Endothelial cell of umbilical vein (primary cell): ENCODE results near the gene CALN1.

Experiments used
- EZH2 ChIP-seq: IDR thresholded peaks from 2 replicates; pipeline ENCODE4 v1.6.1; 2012; ENCODE audit warnings: borderline replicate concordance, low read depth, mild to moderate bottlenecking, moderate library complexity, low read length, inconsistent platforms; ENCODE audit not compliant: severe bottlenecking
- JUN ChIP-seq: IDR thresholded peaks from 2 replicates; pipeline ENCODE4 v1.6.1; 2011; ENCODE audit warnings: borderline replicate concordance, low read depth; ENCODE audit not compliant: insufficient read length, insufficient read depth
- MAX ChIP-seq: IDR thresholded peaks from 2 replicates; pipeline ENCODE4 v1.6.1; 2011; ENCODE audit not compliant: insufficient read depth, insufficient read length
- POLR2A ChIP-seq: IDR thresholded peaks from 2 replicates; pipeline ENCODE4 v1.6.1; 2012; ENCODE audit warnings: low read depth, mild to moderate bottlenecking, control low read depth, low read length
- TF ChIP-seq, protein P1 (sequence below), 2 donors: IDR thresholded peaks; 1 replicate in 1 of 2; 2 replicates in 1 of 2; pipeline ENCODE4 v1.5.1; 2011; ENCODE audit warnings: low read length in 2 of 2, mild to moderate bottlenecking in 2 of 2, moderate library complexity in 2 of 2, control low read depth in 1 of 2, inconsistent platforms in 1 of 2, low read depth in 1 of 2; ENCODE audit not compliant: insufficient read depth in 1 of 2; ENCODE audit errors: extremely low read depth in 1 of 2

GRCh38 chr7:72409638-72410015 is 2.5 kb downstream of the CALN1 start:
- TF ChIP-seq, protein P1, sequence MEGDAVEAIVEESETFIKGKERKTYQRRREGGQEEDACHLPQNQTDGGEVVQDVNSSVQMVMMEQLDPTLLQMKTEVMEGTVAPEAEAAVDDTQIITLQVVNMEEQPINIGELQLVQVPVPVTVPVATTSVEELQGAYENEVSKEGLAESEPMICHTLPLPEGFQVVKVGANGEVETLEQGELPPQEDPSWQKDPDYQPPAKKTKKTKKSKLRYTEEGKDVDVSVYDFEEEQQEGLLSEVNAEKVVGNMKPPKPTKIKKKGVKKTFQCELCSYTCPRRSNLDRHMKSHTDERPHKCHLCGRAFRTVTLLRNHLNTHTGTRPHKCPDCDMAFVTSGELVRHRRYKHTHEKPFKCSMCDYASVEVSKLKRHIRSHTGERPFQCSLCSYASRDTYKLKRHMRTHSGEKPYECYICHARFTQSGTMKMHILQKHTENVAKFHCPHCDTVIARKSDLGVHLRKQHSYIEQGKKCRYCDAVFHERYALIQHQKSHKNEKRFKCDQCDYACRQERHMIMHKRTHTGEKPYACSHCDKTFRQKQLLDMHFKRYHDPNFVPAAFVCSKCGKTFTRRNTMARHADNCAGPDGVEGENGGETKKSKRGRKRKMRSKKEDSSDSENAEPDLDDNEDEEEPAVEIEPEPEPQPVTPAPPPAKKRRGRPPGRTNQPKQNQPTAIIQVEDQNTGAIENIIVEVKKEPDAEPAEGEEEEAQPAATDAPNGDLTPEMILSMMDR (IDR thresholded peaks at IDR 0.05; ENCODE audit: extremely low read depth in 1 of 2, insufficient read depth in 1 of 2, low read depth in 1 of 2, low read length in 2 of 2), result no peak
- TF ChIP-seq POLR2A, result no peak
- no peak for TF ChIP-seq EZH2
- TF ChIP-seq JUN, result no peak
- no peak for TF ChIP-seq MAX
